Neural cell (in vitro differentiated cells): ENCODE data around the gene C3orf85. TPM values are rescaled to one million over a fixed set of nuclear protein-coding genes. Genes with fewer than 3 reads are reported as not detected.

Source experiments
- H2AFZ ChIP-seq: fragments of 200-600, 300-800 bp; sonication (generic), shearing (Covaris generic); 2 replicates; pipeline ENCODE4 v1.6.0; 2014; ENCODE audit warnings: low read depth, mild to moderate bottlenecking, antibody characterized with exemption, low read length, moderate library complexity
- H3F3A ChIP-seq: fragments of 200-600 bp; shearing (Covaris generic); 2 replicates; pipeline ENCODE4 v1.6.1; 2016; ENCODE audit warnings: mild to moderate bottlenecking, moderate library complexity, mixed read lengths, antibody characterized with exemption, low read length; ENCODE audit not compliant: insufficient read depth, poor library complexity, severe bottlenecking
- H3K27ac ChIP-seq: fragments of 200-600, 300-800 bp; sonication (generic), shearing (Covaris generic); 2 replicates; pipeline ENCODE4 v1.5.1; 2014; ENCODE audit warnings: mild to moderate bottlenecking, low read length, moderate library complexity
- H3K27me3 ChIP-seq: fragments of 300-800, 200-600 bp; sonication (generic), shearing (Covaris generic); 2 replicates; pipeline ENCODE4 v1.6.0; 2014; ENCODE audit warnings: mild to moderate bottlenecking, low read depth, low read length, moderate library complexity; ENCODE audit not compliant: insufficient read depth
- H3K36me3 ChIP-seq: fragments of 300-800, 200-600 bp; sonication (generic), shearing (Covaris generic); 2 replicates; pipeline ENCODE4 v1.5.1; 2014; ENCODE audit warnings: mild to moderate bottlenecking, antibody characterized with exemption, low read length, moderate library complexity; ENCODE audit not compliant: insufficient read depth
- H3K4me2 ChIP-seq: fragments of 300-800, 200-600 bp; sonication (generic), shearing (Covaris generic); 2 replicates; pipeline ENCODE4 v1.6.0; 2014; ENCODE audit warnings: mild to moderate bottlenecking, low read length
- H3K4me3 ChIP-seq: fragments of 300-800, 200-600 bp; sonication (generic), shearing (Covaris generic); 2 replicates; pipeline ENCODE4 v1.5.1; 2014; ENCODE audit warnings: mild to moderate bottlenecking, low read length, moderate library complexity
- H3K79me2 ChIP-seq: fragments of 200-600 bp; shearing (Covaris generic); replicated peaks from 2 replicates; pipeline ENCODE4 v1.6.0; 2014; ENCODE audit warnings: mild to moderate bottlenecking, low read length, moderate library complexity; ENCODE audit not compliant: insufficient read depth
- H3K9ac ChIP-seq: fragments of 300-800, 200-600 bp; sonication (generic), shearing (Covaris generic); 2 replicates; pipeline ENCODE4 v1.6.1; 2016; ENCODE audit warnings: mild to moderate bottlenecking, low read length, mixed read lengths
- H3K9me2 ChIP-seq: fragments of 200-600 bp; shearing (Covaris generic); 2 replicates; pipeline ENCODE4 v1.6.1; 2016; ENCODE audit warnings: mild to moderate bottlenecking, low read length, mixed read lengths; ENCODE audit not compliant: insufficient read depth
- H3K9me3 ChIP-seq: fragments of 200-600, 300-800 bp; sonication (generic), shearing (Covaris generic); 2 replicates; pipeline ENCODE4 v1.6.1; 2016; ENCODE audit warnings: mild to moderate bottlenecking, mixed run types, low read length, moderate library complexity, mixed read lengths
- H4K20me1 ChIP-seq: fragments of 200-600 bp; shearing (Covaris generic); 2 replicates; pipeline ENCODE4 v1.6.1; 2016; ENCODE audit warnings: mild to moderate bottlenecking, mixed run types; ENCODE audit not compliant: insufficient read depth
- CTCF ChIP-seq: fragments of 450-650 bp; IDR thresholded peaks from 2 replicates; pipeline ENCODE4 v1.5.1; 2014; ENCODE audit warnings: antibody characterized with exemption, mild to moderate bottlenecking, moderate library complexity; ENCODE audit not compliant: poor library complexity, severe bottlenecking
- EP300 ChIP-seq: fragments of 450-650 bp; conservative IDR thresholded peaks from 2 replicates; pipeline ENCODE4 v1.6.1; 2014; ENCODE audit warnings: antibody characterized with exemption, mild to moderate bottlenecking, moderate library complexity; ENCODE audit not compliant: poor library complexity, severe bottlenecking
- EZH2 ChIP-seq: fragments of 200-600, 300-800 bp; shearing (Covaris generic), sonication (generic); IDR thresholded peaks from 2 replicates; pipeline ENCODE4 v1.6.1; 2014; ENCODE audit warnings: antibody characterized with exemption, low read length, borderline replicate concordance, mild to moderate bottlenecking; ENCODE audit not compliant: insufficient read depth, poor library complexity, severe bottlenecking
- MXI1 ChIP-seq: fragments of 450-650 bp; conservative IDR thresholded peaks from 2 replicates; pipeline ENCODE4 v1.6.1; 2014; ENCODE audit warnings: antibody characterized with exemption, mild to moderate bottlenecking; ENCODE audit not compliant: poor library complexity, severe bottlenecking
- POLR2AphosphoS5 ChIP-seq: IDR thresholded peaks from 2 replicates; pipeline ENCODE4 v1.6.1; 2012
- RAD21 ChIP-seq: fragments of 450-650 bp; conservative IDR thresholded peaks from 2 replicates; pipeline ENCODE4 v1.6.1; 2014; ENCODE audit warnings: antibody characterized with exemption, mild to moderate bottlenecking, moderate library complexity
- SMC3 ChIP-seq: fragments of 450-650 bp; conservative IDR thresholded peaks from 2 replicates; pipeline ENCODE4 v1.6.1; 2014; ENCODE audit warnings: antibody characterized with exemption, mild to moderate bottlenecking, moderate library complexity; ENCODE audit not compliant: poor library complexity
- TAF1 ChIP-seq: IDR thresholded peaks from 2 replicates; pipeline ENCODE4 v1.6.1; 2012; ENCODE audit warnings: low read depth
- polyA plus RNA-seq: library from polyadenylated mRNA; depleted of rRNA; stranded (reverse); fragments of >200 nt; gene quantifications from 2 replicates; pipeline ENCODE4 v1.2.3, GENCODE V29; 2014
- TF ChIP-seq, protein P1 (sequence below): IDR thresholded peaks from 2 replicates; pipeline ENCODE4 v1.6.1; 2012; ENCODE audit warnings: borderline replicate concordance

C3orf85 gene
- polyA plus RNA-seq, 1 donor from 2014 or later: not detected

GRCh38 chr3:109093561-109093960, 43.0 kb upstream of the C3orf85 start:
- no peak overlapping the region for H3K4me2 ChIP-seq
- H3K27me3 ChIP-seq: no peaks in the 10 kb centered on the region
- H3F3A ChIP-seq: no peaks in the 10 kb centered on the region
- no peak overlapping the region for H3K4me3 ChIP-seq
- TF ChIP-seq MXI1 (no peak), EZH2 (no peak), RAD21 (no peak), TAF1 (no peak), SMC3 (no peak), POLR2AphosphoS5 (no peak), CTCF (no peak), EP300 (no peak)
- TF ChIP-seq, protein P1, sequence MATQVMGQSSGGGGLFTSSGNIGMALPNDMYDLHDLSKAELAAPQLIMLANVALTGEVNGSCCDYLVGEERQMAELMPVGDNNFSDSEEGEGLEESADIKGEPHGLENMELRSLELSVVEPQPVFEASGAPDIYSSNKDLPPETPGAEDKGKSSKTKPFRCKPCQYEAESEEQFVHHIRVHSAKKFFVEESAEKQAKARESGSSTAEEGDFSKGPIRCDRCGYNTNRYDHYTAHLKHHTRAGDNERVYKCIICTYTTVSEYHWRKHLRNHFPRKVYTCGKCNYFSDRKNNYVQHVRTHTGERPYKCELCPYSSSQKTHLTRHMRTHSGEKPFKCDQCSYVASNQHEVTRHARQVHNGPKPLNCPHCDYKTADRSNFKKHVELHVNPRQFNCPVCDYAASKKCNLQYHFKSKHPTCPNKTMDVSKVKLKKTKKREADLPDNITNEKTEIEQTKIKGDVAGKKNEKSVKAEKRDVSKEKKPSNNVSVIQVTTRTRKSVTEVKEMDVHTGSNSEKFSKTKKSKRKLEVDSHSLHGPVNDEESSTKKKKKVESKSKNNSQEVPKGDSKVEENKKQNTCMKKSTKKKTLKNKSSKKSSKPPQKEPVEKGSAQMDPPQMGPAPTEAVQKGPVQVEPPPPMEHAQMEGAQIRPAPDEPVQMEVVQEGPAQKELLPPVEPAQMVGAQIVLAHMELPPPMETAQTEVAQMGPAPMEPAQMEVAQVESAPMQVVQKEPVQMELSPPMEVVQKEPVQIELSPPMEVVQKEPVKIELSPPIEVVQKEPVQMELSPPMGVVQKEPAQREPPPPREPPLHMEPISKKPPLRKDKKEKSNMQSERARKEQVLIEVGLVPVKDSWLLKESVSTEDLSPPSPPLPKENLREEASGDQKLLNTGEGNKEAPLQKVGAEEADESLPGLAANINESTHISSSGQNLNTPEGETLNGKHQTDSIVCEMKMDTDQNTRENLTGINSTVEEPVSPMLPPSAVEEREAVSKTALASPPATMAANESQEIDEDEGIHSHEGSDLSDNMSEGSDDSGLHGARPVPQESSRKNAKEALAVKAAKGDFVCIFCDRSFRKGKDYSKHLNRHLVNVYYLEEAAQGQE: no peak
- H2AFZ ChIP-seq: no peak overlapping the region
- no peaks in the 10 kb centered on the region for H3K79me2 ChIP-seq
- no peaks in the 10 kb centered on the region for H3K9me3 ChIP-seq
- no peaks in the 10 kb centered on the region for H3K36me3 ChIP-seq
- no peak overlapping the region for H3K27ac ChIP-seq
- no peak overlapping the region for H3K9ac ChIP-seq
- no peaks in the 10 kb centered on the region for H4K20me1 ChIP-seq
- H3K9me2 ChIP-seq: no peaks in the 10 kb centered on the region

DNA sequence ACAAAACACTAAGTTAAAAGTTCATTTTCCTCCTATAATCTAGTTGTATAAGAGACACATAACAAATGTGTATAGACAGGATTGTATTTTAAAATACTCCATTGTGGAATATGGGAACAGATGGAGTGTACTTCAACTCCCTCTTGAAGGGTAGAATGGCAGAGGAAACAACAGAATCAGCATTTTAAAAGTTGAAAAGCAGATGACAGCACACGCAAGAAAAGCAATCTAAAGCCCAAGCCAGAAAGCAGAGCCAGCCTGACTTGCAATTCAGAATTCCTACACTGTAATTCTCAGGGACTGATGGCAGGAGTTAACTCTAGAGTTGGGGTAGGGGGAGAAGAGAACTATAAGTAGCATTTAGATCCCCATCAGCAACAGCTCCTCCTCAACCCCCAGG, 41.4 kb upstream of the C3orf85 start:
- no peak overlapping the region for H3K27ac ChIP-seq
- H4K20me1 ChIP-seq: no peaks in the 10 kb centered on the region
- H3K4me2 ChIP-seq: no peak overlapping the region
- H3K4me3 ChIP-seq: no peak overlapping the region
- no peak overlapping the region for H2AFZ ChIP-seq
- no peaks in the 10 kb centered on the region for H3K9me3 ChIP-seq
- no peak for TF ChIP-seq POLR2AphosphoS5
- TF ChIP-seq EZH2: no peak
- TF ChIP-seq CTCF: no peak
- H3K79me2 ChIP-seq: no peaks in the 10 kb centered on the region
- no peaks in the 10 kb centered on the region for H3K27me3 ChIP-seq
- no peak overlapping the region for H3K9ac ChIP-seq
- H3F3A ChIP-seq: no peaks in the 10 kb centered on the region
- no peaks in the 10 kb centered on the region for H3K36me3 ChIP-seq
- no peaks in the 10 kb centered on the region for H3K9me2 ChIP-seq
